22Rv1 (cell line): ENCODE data around the gene LMTK3.

Experiments
- H3K27ac ChIP-seq: fragments of 450-650 bp; 2 replicates; pipeline ENCODE4 v1.5.1; 2017
- ZFX ChIP-seq: fragments of 450-650 bp; IDR thresholded peaks from 2 replicates; pipeline ENCODE4 v1.6.1; 2017; ENCODE audit warnings: antibody characterized with exemption, borderline replicate concordance
- TF ChIP-seq, protein P1 (sequence below): fragments of 450-650 bp; IDR thresholded peaks from 2 replicates; pipeline ENCODE4 v1.5.1; 2017; ENCODE audit warnings: mild to moderate bottlenecking

The LMTK3 gene

DNA sequence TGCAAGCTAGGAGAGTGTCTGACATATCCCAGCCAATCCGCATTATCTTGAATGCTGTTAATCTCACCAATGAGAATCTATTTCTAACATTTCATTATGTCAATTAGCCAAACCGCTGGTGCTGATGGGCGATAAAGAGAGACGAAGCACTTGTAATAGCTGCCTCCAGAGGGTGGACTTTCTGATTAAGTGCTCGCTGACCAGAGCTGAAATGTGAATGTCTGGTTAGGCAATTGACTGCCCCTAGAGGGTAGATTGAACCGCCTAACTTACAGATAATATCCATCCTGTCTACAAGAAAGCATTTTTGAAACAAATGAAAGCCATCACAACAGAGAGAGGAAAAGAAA, 66.4 kb downstream of the LMTK3 start:
- H3K27ac ChIP-seq: peak overlapping the region; percentile 91
- TF ChIP-seq, protein P1, sequence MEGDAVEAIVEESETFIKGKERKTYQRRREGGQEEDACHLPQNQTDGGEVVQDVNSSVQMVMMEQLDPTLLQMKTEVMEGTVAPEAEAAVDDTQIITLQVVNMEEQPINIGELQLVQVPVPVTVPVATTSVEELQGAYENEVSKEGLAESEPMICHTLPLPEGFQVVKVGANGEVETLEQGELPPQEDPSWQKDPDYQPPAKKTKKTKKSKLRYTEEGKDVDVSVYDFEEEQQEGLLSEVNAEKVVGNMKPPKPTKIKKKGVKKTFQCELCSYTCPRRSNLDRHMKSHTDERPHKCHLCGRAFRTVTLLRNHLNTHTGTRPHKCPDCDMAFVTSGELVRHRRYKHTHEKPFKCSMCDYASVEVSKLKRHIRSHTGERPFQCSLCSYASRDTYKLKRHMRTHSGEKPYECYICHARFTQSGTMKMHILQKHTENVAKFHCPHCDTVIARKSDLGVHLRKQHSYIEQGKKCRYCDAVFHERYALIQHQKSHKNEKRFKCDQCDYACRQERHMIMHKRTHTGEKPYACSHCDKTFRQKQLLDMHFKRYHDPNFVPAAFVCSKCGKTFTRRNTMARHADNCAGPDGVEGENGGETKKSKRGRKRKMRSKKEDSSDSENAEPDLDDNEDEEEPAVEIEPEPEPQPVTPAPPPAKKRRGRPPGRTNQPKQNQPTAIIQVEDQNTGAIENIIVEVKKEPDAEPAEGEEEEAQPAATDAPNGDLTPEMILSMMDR: peak; percentile 66
- no peak for TF ChIP-seq ZFX

DNA sequence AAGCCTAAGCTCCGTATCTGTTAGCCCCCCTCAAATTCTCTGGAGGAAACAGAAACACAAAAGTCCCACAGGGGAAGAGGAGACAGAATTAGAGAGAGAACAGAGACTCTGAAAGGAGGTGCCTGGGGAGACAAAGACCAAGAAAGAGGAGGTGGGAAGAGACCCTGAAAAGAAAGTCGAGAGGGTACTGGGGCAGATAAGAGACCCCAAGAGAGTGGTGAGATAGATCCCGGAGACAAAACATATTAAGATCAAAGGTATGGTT, 66.8 kb downstream of the LMTK3 start:
- H3K27ac ChIP-seq: peak overlapping the region; percentile 91
- no peak for TF ChIP-seq ZFX
- TF ChIP-seq, protein P1: no peak

DNA sequence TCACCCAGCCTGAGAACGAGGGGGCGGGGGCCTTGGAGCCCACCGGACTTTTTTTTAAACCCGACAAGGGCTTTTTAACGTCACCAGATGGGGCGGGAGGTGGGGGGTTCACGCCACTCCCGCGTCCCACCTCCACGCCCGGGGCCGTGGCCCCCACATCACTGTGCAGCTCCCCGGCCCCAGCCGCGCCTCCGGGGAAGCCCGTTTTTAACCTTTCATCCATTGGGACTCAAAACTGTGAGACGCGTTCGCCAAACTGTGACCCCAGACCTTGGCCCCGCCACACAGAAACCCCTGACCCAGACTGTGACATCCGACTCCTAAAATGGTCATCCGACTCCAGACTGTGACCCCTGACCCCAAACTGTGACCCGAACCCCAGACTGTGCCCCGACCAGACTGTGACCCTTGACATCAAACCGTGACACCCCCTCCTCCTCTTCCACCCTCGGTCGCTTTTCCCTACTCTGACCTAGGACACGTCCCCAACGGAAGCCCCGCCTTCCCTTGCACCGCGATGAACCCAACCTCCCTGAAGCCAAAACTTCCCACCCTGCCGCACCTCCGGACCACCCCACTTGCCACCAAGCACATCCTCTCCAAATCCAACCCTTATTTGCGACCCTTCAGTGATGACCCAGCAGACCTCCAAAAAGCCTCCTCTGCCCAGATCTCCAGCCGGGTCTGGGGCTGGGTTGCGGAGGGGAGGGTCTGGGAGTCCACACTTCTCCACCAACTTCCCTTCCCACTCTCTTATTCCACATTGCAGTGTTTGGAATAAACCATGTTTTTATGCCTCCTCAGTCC, 67.3 kb downstream of the LMTK3 start:
- H3K27ac ChIP-seq: peak overlapping the region; percentile 91
- TF ChIP-seq, protein P1: no peak
- TF ChIP-seq ZFX: no peak

DNA sequence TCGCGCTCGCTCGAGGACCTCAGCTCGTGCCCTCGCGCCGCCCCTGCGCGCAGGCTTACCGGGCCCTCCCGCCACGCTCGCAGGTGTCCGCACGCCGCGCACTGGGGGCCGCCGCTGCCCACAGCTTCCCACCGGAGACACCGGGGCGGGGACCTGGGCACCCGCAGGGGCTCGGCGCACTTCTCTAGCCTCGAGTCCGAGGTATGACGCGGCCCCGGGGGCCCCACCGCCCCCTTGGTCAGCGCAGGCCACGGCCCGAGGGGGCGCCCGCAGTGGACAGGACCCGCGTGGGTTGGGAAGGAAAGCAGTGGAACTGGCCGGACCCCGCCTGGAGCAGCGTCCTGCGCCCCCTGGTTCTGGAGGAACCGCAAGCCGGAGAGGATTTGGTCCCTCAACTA, 67.9 kb downstream of the LMTK3 start:
- peak overlapping the region; percentile 91 for H3K27ac ChIP-seq
- no peak for TF ChIP-seq ZFX
- TF ChIP-seq, protein P1: no peak

DNA sequence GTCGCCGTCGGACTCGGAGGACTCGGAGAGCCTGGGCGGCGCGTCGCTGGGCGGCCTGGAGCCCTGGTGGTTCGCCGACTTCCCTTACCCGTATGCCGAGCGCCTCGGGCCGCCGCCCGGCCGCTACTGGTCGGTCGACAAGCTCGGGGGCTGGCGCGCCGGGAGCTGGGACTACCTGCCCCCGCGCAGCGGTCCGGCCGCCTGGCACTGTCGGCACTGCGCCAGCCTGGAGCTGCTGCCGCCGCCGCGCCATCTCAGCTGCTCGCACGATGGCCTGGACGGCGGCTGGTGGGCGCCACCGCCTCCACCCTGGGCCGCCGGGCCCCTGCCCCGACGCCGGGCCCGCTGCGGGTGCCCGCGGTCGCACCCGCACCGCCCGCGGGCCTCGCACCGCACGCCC, 68.4 kb downstream of the LMTK3 start:
- no peak for TF ChIP-seq ZFX
- TF ChIP-seq, protein P1: no peak
- H3K27ac ChIP-seq: no peak overlapping the region

DNA sequence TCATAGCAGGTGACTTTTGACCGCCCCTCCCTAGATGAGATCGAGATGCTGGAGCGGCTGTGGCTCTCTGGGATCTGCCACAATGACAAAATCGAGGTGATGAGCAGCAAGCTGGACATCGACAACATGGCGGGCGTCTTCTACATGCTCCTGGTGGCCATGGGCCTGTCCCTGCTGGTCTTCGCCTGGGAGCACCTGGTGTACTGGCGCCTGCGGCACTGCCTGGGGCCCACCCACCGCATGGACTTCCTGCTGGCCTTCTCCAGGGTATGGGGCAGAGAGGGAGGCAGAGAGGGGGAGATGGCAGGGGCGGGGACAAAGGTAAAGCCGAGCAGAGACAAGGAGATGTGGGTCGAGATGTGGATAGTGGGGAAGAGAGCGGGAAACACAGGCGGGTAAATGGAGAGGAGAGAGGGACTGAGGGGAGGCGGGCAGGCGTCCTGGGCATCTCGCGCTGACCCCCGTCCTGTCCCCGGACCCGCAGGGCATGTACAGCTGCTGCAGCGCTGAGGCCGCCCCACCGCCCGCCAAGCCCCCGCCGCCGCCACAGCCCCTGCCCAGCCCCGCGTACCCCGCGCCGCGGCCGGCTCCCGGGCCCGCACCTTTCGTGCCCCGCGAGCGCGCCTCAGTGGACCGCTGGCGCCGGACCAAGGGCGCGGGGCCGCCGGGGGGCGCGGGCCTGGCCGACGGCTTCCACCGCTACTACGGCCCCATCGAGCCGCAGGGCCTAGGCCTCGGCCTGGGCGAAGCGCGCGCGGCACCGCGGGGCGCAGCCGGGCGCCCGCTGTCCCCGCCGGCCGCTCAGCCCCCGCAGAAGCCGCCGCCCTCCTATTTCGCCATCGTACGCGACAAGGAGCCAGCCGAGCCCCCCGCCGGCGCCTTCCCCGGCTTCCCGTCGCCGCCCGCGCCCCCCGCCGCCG, 69.3 kb downstream of the LMTK3 start:
- no peak overlapping the region for H3K27ac ChIP-seq
- TF ChIP-seq ZFX: no peak
- TF ChIP-seq, protein P1: no peak
